Hepatocyte (in vitro differentiated cells): ENCODE results near the gene LRRD1. TPM values are rescaled to one million over a fixed set of nuclear protein-coding genes. Genes with fewer than 3 reads are reported as not detected.

Source experiments
- DNase-seq: peaks from one replicate; pipeline ENCODE4 v3.0.0-alpha.2; 2016; ENCODE audit warnings: low spot score
- H2AFZ ChIP-seq: fragments of 200-600 bp; sonication (generic); 2 replicates; pipeline ENCODE4 v1.6.0; 2016; ENCODE audit warnings: antibody characterized with exemption, mild to moderate bottlenecking
- H3K27ac ChIP-seq: fragments of 200-600 bp; sonication (generic); 2 replicates; pipeline ENCODE4 v1.5.1; 2016; ENCODE audit warnings: mild to moderate bottlenecking
- H3K27me3 ChIP-seq: fragments of 200-600 bp; sonication (generic); 2 replicates; pipeline ENCODE4 v1.6.1; 2016
- H3K36me3 ChIP-seq: fragments of 200-600 bp; sonication (generic); replicated peaks from 2 replicates; pipeline ENCODE4 v1.5.1; 2016; ENCODE audit warnings: low read depth; ENCODE audit not compliant: insufficient read depth
- H3K4me1 ChIP-seq: fragments of 200-600 bp; sonication (generic); 2 replicates; pipeline ENCODE4 v1.5.1; 2016; ENCODE audit warnings: mild to moderate bottlenecking, moderate library complexity; ENCODE audit not compliant: insufficient read depth
- H3K4me2 ChIP-seq: fragments of 200-600 bp; sonication (generic); 2 replicates; pipeline ENCODE4 v1.6.0; 2016
- H3K4me3 ChIP-seq: fragments of 200-600 bp; sonication (generic); 2 replicates; pipeline ENCODE4 v1.5.1; 2016; ENCODE audit warnings: mild to moderate bottlenecking
- H3K79me2 ChIP-seq: fragments of 200-600 bp; sonication (generic); 2 replicates; pipeline ENCODE4 v1.6.0; 2017; ENCODE audit warnings: mild to moderate bottlenecking
- H3K9me2 ChIP-seq: fragments of 200-600 bp; sonication (generic); replicated peaks from 2 replicates; pipeline ENCODE4 v1.6.0; 2017; ENCODE audit warnings: mild to moderate bottlenecking; ENCODE audit not compliant: insufficient read depth
- H3K9me3 ChIP-seq: fragments of 200-600 bp; sonication (generic); 2 replicates; pipeline ENCODE4 v1.5.1; 2016; ENCODE audit warnings: low read depth, mild to moderate bottlenecking
- H4K20me1 ChIP-seq: fragments of 200-600 bp; sonication (generic); 2 replicates; pipeline ENCODE4 v1.6.0; 2016; ENCODE audit warnings: mild to moderate bottlenecking; ENCODE audit not compliant: insufficient read depth, poor library complexity, severe bottlenecking
- EZH2 ChIP-seq: fragments of 200-600 bp; sonication (generic); IDR thresholded peaks from 2 replicates; pipeline ENCODE4 v1.6.1; 2016; ENCODE audit warnings: antibody characterized with exemption, mild to moderate bottlenecking, borderline replicate concordance
- EZH2phosphoT487 ChIP-seq: fragments of 200-600 bp; sonication (generic); IDR thresholded peaks from one replicate; pipeline ENCODE4 v1.6.1; 2018; ENCODE audit warnings: antibody characterized with exemption, mild to moderate bottlenecking, low read depth, moderate library complexity; ENCODE audit not compliant: unreplicated experiment, severe bottlenecking
- WGBS: methylation state at CpG from one replicate; pipeline ENCODE4 v1.1.6; 2016; ENCODE audit warnings: low lambda C conversion rate; ENCODE audit errors: missing lambda C conversion rate; 5-methylcytosine and 5-hydroxymethylcytosine counted together
- polyA plus RNA-seq: library from polyadenylated mRNA; unstranded; fragments of >200 nt; fragmentation: Nextera tagmentation; extraction: Ambion mirVana; gene quantifications from 2 replicates; pipeline ENCODE4 v1.2.1, GENCODE V29; 2016
- total RNA-seq: library from RNA; depleted of rRNA; stranded (reverse); fragments of >200 nt; gene quantifications from 2 replicates; pipeline ENCODE4 v1.2.3, GENCODE V29; 2014
- TF ChIP-seq, protein P1 (sequence below): fragments of 200-600 bp; sonication (generic); IDR thresholded peaks from 2 replicates; pipeline ENCODE4 v1.5.1; 2016; ENCODE audit warnings: antibody characterized with exemption, mild to moderate bottlenecking; ENCODE audit not compliant: poor library complexity

The LRRD1 gene
- total and polyA plus RNA-seq, 2 experiments from 2014 or later, result 0.77 TPM; not detected in 1

- Histone ChIP-seq H3K4me2 (no peak overlapping the region), H3K36me3 (no peaks in the 10 kb centered on the region), H3K4me1 (no peaks in the 10 kb centered on the region), H3K27me3 (no peaks in the 10 kb centered on the region), H3K4me3 (no peak overlapping the region), H2AFZ (no peak overlapping the region), H3K79me2 (no peaks in the 10 kb centered on the region), H4K20me1 (no peaks in the 10 kb centered on the region), H3K9me3 (no peaks in the 10 kb centered on the region), H3K9me2 (no peaks in the 10 kb centered on the region), H3K27ac (no peak overlapping the region)
- no peak for DNase-seq
- 93% methylated on average over 3 of the region's 3 CpGs for WGBS
- TF ChIP-seq, protein P1, sequence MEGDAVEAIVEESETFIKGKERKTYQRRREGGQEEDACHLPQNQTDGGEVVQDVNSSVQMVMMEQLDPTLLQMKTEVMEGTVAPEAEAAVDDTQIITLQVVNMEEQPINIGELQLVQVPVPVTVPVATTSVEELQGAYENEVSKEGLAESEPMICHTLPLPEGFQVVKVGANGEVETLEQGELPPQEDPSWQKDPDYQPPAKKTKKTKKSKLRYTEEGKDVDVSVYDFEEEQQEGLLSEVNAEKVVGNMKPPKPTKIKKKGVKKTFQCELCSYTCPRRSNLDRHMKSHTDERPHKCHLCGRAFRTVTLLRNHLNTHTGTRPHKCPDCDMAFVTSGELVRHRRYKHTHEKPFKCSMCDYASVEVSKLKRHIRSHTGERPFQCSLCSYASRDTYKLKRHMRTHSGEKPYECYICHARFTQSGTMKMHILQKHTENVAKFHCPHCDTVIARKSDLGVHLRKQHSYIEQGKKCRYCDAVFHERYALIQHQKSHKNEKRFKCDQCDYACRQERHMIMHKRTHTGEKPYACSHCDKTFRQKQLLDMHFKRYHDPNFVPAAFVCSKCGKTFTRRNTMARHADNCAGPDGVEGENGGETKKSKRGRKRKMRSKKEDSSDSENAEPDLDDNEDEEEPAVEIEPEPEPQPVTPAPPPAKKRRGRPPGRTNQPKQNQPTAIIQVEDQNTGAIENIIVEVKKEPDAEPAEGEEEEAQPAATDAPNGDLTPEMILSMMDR, result no peak
- no peak for TF ChIP-seq EZH2phosphoT487
- no peak for TF ChIP-seq EZH2
Observed at GRCh38 chr7:92221766-92222165, 42.8 kb upstream of the LRRD1 start.

- H3K9me3 ChIP-seq, result peaks cover 6% of the 10 kb centered on the region
- H3K79me2 ChIP-seq, result peaks cover 17% of the 10 kb centered on the region
- DNase-seq, result no peak
- WGBS, result 90% methylated on average over 1 of the region's 1 CpG
- H3K9me2 ChIP-seq, result no peaks in the 10 kb centered on the region
- H3K36me3 ChIP-seq, result no peaks in the 10 kb centered on the region
- no peak overlapping the region for H3K4me2 ChIP-seq
- TF ChIP-seq, protein P1, result no peak
- TF ChIP-seq EZH2phosphoT487 (no peak), EZH2 (no peak)
- no peak overlapping the region for H3K27ac ChIP-seq
- H3K27me3 ChIP-seq, result no peaks in the 10 kb centered on the region
- no peaks in the 10 kb centered on the region for H4K20me1 ChIP-seq
- H3K4me1 ChIP-seq, result no peaks in the 10 kb centered on the region
- H2AFZ ChIP-seq, result no peak overlapping the region
- no peak overlapping the region for H3K4me3 ChIP-seq
Observed at GRCh38 chr7:92206672-92207071, 27.7 kb upstream of the LRRD1 start.

- Histone ChIP-seq H3K36me3 (no peaks in the 10 kb centered on the region), H3K9me3 (peaks cover 6% of the 10 kb centered on the region), H3K4me1 (no peaks in the 10 kb centered on the region), H3K79me2 (peaks cover 17% of the 10 kb centered on the region), H2AFZ (no peak overlapping the region), H3K27me3 (no peaks in the 10 kb centered on the region), H3K9me2 (no peaks in the 10 kb centered on the region), H4K20me1 (no peaks in the 10 kb centered on the region), H3K4me3 (no peak overlapping the region), H3K27ac (no peak overlapping the region), H3K4me2 (no peak overlapping the region)
- 96% methylated on average over 3 of the region's 3 CpGs for WGBS
- no peak for TF ChIP-seq EZH2
- TF ChIP-seq EZH2phosphoT487, result no peak
- TF ChIP-seq, protein P1, result no peak
- no peak for DNase-seq
Observed at GRCh38 chr7:92205987-92206386, 27.0 kb upstream of the LRRD1 start.

GRCh38 chr7:92200791-92201190 is 21.8 kb upstream of the LRRD1 start:
- no peak for DNase-seq
- TF ChIP-seq, protein P1, result no peak
- TF ChIP-seq EZH2phosphoT487 (no peak), EZH2 (no peak)
- no peaks in the 10 kb centered on the region for H3K79me2 ChIP-seq
- no peaks in the 10 kb centered on the region for H3K9me2 ChIP-seq
- H3K4me3 ChIP-seq, result no peak overlapping the region
- no peaks in the 10 kb centered on the region for H3K27me3 ChIP-seq
- H3K4me2 ChIP-seq, result no peak overlapping the region
- 57% methylated on average over 1 of the region's 1 CpG for WGBS
- H4K20me1 ChIP-seq, result no peaks in the 10 kb centered on the region
- no peaks in the 10 kb centered on the region for H3K9me3 ChIP-seq
- H3K4me1 ChIP-seq, result no peaks in the 10 kb centered on the region
- H3K36me3 ChIP-seq, result no peaks in the 10 kb centered on the region
- H3K27ac ChIP-seq, result no peak overlapping the region
- no peak overlapping the region for H2AFZ ChIP-seq
